ENCODE data around the gene SPATA31A1.
"Not testable (repeated sequence)": the region's sequence is repeated elsewhere in the genome, so short reads cannot be mapped to it uniquely, and the experiment has no call there.

The SPATA31A1 gene
- 0 reads per million in 4 experiments for total RNA-seq

- not testable (repeated sequence) for DNase-seq
Observed at GRCh38 chr9:39355369-39355768, at the start of gene SPATA31A1. SPATA31A1 (plus strand) TSS chr9:39355669; CDS start chr9:39355731, 62 bp downstream.

- not testable (repeated sequence) for DNase-seq
Observed at GRCh38 chr9:39407261-39408204, 52.1 kb downstream of the SPATA31A1 start.

- DNase-seq: not testable (repeated sequence)
Observed at GRCh38 chr9:39411254-39411940, 55.9 kb downstream of the SPATA31A1 start.

All from effector CD8-positive, alpha-beta T cell (primary cell).